Colonic mucosa (tissue), 4 donors: ENCODE data around the gene HAUS7. TPM values are rescaled to one million over a fixed set of nuclear protein-coding genes. Genes with fewer than 3 reads are reported as not detected.

Experiments
- DNase-seq: peaks from one replicate; pipeline ENCODE4 v3.0.0-alpha.2; 2020
- H3K27ac ChIP-seq: fragments of 200-600 bp; one replicate; pipeline ENCODE4 v1.8.0; 2021
- H3K27me3 ChIP-seq: fragments of 200-600 bp; one replicate; pipeline ENCODE4 v1.8.0; 2021
- H3K36me3 ChIP-seq: fragments of 200-600 bp; one replicate; pipeline ENCODE4 v1.8.0; 2021
- H3K4me1 ChIP-seq: fragments of 200-600 bp; one replicate; pipeline ENCODE4 v1.8.0; 2021; ENCODE audit warnings: mild to moderate bottlenecking
- H3K4me3 ChIP-seq: fragments of 200-600 bp; one replicate; pipeline ENCODE4 v1.8.0; 2021
- H3K9ac ChIP-seq, 2 donors: one replicate each; pipeline ENCODE4 v1.7.0; 2013; ENCODE audit warnings: control low read depth in 2 of 2, low read depth in 2 of 2, low read length in 2 of 2
- H3K9me3 ChIP-seq: fragments of 200-600 bp; one replicate; pipeline ENCODE4 v1.8.0; 2021
- CTCF ChIP-seq: fragments of 200-600 bp; IDR thresholded peaks from one replicate; pipeline ENCODE4 v1.8.0; 2022; ENCODE audit warnings: antibody characterized with exemption, mild to moderate bottlenecking
- intact Hi-C: fragments of 100-400 bp; cut with DNase I; formaldehyde crosslinking; loops from one replicate; pipeline ENCODE4 v1.14.1; 2022
- total RNA-seq, 2 donors: library from RNA; stranded (reverse); fragmentation: NEBNext Ultra II Directional in 1 of 2; extraction: Animal tissue kit (Norgen Biotek cat#: 25700) in 1 of 2; gene quantifications; one replicate each; pipeline ENCODE4 v1.2.1, GENCODE V29; 2021
- donor health status: healthy.
- donor health status: DM: no; HTN: no; CAD: no.
- donor health status: DM: no; HTN: no; CAD: no.

HAUS7 gene
- total RNA-seq, 2 donors from 2014 or later: 18.9 to 47.8 TPM

- Histone ChIP-seq H3K36me3 (no peaks in the 10 kb centered on the region), H3K9ac (no peak overlapping the region), H3K27ac (no peak overlapping the region), H3K4me3 (no peak overlapping the region), H3K9me3 (no peaks in the 10 kb centered on the region), H3K4me1 (no peaks in the 10 kb centered on the region), H3K27me3 (peaks cover 10% of the 10 kb centered on the region)
- DNase-seq: no peak
- intact Hi-C loops: no loop called here
- TF ChIP-seq CTCF: no peak
Observed at GRCh38 chrX:153410373-153410772, 60.0 kb downstream of the HAUS7 start.

- no peak overlapping the region for H3K27ac ChIP-seq
- H3K27me3 ChIP-seq: peaks cover 10% of the 10 kb centered on the region
- no peaks in the 10 kb centered on the region for H3K9me3 ChIP-seq
- no peaks in the 10 kb centered on the region for H3K36me3 ChIP-seq
- no peak for DNase-seq
- no peak for TF ChIP-seq CTCF
- intact Hi-C loops: no loop called here
- H3K4me3 ChIP-seq: no peak overlapping the region
- no peak overlapping the region for H3K9ac ChIP-seq
- H3K4me1 ChIP-seq: no peaks in the 10 kb centered on the region
Observed at GRCh38 chrX:153409414-153410101, 60.8 kb downstream of the HAUS7 start.

GRCh38 chrX:153408871-153409351, 61.5 kb downstream of the HAUS7 start:
- no peak overlapping the region for H3K9ac ChIP-seq
- H3K9me3 ChIP-seq: no peaks in the 10 kb centered on the region
- H3K27ac ChIP-seq: no peak overlapping the region
- H3K36me3 ChIP-seq: no peaks in the 10 kb centered on the region
- no peak for DNase-seq
- intact Hi-C loops: no loop called here
- H3K27me3 ChIP-seq: peaks cover 10% of the 10 kb centered on the region
- no peaks in the 10 kb centered on the region for H3K4me1 ChIP-seq
- TF ChIP-seq CTCF: no peak
- H3K4me3 ChIP-seq: no peak overlapping the region

GRCh38 chrX:153408221-153408721, 62.1 kb downstream of the HAUS7 start:
- Histone ChIP-seq H3K9me3 (no peaks in the 10 kb centered on the region), H3K4me3 (no peak overlapping the region), H3K4me1 (no peaks in the 10 kb centered on the region), H3K9ac (no peak overlapping the region), H3K36me3 (no peaks in the 10 kb centered on the region), H3K27me3 (peaks cover 10% of the 10 kb centered on the region), H3K27ac (no peak overlapping the region)
- no peak for DNase-seq
- no peak for TF ChIP-seq CTCF
- intact Hi-C loops: no loop called here

GRCh38 chrX:153407736-153408135, 62.6 kb downstream of the HAUS7 start:
- H3K4me3 ChIP-seq: no peak overlapping the region
- H3K4me1 ChIP-seq: no peaks in the 10 kb centered on the region
- TF ChIP-seq CTCF: no peak
- no peak overlapping the region for H3K9ac ChIP-seq
- H3K27me3 ChIP-seq: peaks cover 10% of the 10 kb centered on the region
- intact Hi-C loops: no loop called here
- no peaks in the 10 kb centered on the region for H3K9me3 ChIP-seq
- no peak for DNase-seq
- H3K27ac ChIP-seq: no peak overlapping the region
- H3K36me3 ChIP-seq: no peaks in the 10 kb centered on the region
